ENCODE results near the gene CCDC68.

CCDC68 gene

DNA sequence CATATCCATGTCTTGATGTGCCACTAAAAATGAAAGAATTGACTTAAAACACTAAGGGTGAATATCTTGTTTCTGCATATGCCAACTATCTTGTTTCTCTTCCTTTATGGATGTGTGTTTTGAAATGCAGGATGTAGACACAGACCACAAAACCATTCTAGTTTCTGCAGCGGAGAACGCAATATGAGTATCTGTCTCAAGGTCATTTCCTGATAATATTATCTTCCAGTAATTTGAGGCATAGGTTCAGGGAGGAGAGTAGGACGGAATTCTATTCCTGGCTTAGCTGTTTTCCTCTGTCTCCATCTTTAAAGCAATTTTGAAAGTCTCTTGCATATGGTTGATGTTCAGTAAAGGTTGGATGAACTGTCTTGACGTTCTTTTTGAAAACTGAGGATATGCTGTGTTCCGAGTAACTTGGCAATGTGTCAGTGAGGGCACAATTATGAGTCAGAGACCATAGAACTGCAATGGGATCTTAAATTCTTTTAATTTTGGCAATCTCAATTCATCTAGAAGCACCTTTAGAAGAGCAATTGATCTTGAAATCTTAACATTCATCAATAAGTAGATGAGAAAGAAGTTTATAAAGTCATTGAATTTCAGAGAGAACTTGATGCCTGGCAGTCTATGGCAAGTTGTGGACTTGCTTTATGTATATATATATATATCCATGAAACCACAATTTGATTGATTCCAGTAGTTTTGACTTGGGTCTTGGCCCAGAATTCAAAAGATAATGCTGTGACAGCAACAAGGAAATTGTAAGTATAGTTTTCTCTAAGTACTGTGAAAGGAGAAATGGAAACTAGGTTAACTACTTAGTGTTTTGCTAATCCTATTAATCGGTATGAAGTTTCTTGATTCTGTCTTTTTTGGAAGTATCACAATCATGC is 106.2 kb downstream of the CCDC68 start:
- Mint-ChIP-seq H3K9me3 (ENCODE audit: low read depth) (no peaks in the 10 kb centered on the region), H3K36me3 (no peaks in the 10 kb centered on the region), H3K4me1 (ENCODE audit: low read depth) (peaks cover 5% of the 10 kb centered on the region), H3K27ac (no peak overlapping the region), H3K27me3 (peaks cover 4% of the 10 kb centered on the region), H3K4me3 (no peak overlapping the region)

Data from activated naive CD8-positive, alpha-beta T cell (primary cell).